Endodermal cell (in vitro differentiated cells): ENCODE data around the gene GEMIN4. TPM values are rescaled to one million over a fixed set of nuclear protein-coding genes. Genes with fewer than 3 reads are reported as not detected.

Experiments
- DNase-seq: peaks from one replicate; pipeline ENCODE4 v3.0.0-alpha.2; 2017
- H3K27ac ChIP-seq: 2 replicates; pipeline ENCODE4 v1.5.1; 2013; ENCODE audit warnings: mild to moderate bottlenecking, low read depth, low read length, moderate library complexity
- H3K27me3 ChIP-seq: 2 replicates; pipeline ENCODE4 v1.6.1; 2013; ENCODE audit warnings: mild to moderate bottlenecking, low read length, moderate library complexity; ENCODE audit not compliant: insufficient read depth, control insufficient read depth, poor library complexity, severe bottlenecking
- H3K36me3 ChIP-seq: 2 replicates; pipeline ENCODE4 v1.7.0; 2013; ENCODE audit warnings: mild to moderate bottlenecking, low read length, moderate library complexity; ENCODE audit not compliant: control insufficient read depth, insufficient read depth
- H3K4me1 ChIP-seq: one replicate; pipeline ENCODE4 v1.7.0; 2013; ENCODE audit warnings: low read length; ENCODE audit not compliant: control insufficient read depth, insufficient read depth
- H3K4me3 ChIP-seq: 2 replicates; pipeline ENCODE4 v1.5.1; 2013; ENCODE audit warnings: mild to moderate bottlenecking, low read length, moderate library complexity
- H3K9ac ChIP-seq: 2 replicates; pipeline ENCODE4 v1.6.1; 2013; ENCODE audit warnings: mild to moderate bottlenecking, low read length, moderate library complexity; ENCODE audit not compliant: poor library complexity, severe bottlenecking; ENCODE audit errors: extremely low read depth
- H3K9me3 ChIP-seq: 2 replicates; pipeline ENCODE4 v1.6.1; 2013; ENCODE audit warnings: mild to moderate bottlenecking, low read length, moderate library complexity; ENCODE audit not compliant: control insufficient read depth
- H3K27ac Mint-ChIP-seq: 2 replicates; pipeline ENCODE4 v1.8.0; 2020; ENCODE audit warnings: mixed read lengths
- H3K27me3 Mint-ChIP-seq: 2 replicates; pipeline ENCODE4 v1.8.0; 2021; ENCODE audit warnings: mild to moderate bottlenecking, mixed read lengths; ENCODE audit not compliant: insufficient read depth
- H3K36me3 Mint-ChIP-seq: 2 replicates; pipeline ENCODE4 v1.8.0; 2020; ENCODE audit warnings: low read depth, mixed read lengths
- H3K4me1 Mint-ChIP-seq: 2 replicates; pipeline ENCODE4 v1.8.0; 2020; ENCODE audit warnings: mixed read lengths
- H3K4me3 Mint-ChIP-seq: 2 replicates; pipeline ENCODE4 v1.8.0; 2020; ENCODE audit warnings: mild to moderate bottlenecking, moderate library complexity, mixed read lengths
- H3K9me3 Mint-ChIP-seq: 2 replicates; pipeline ENCODE4 v1.8.0; 2020; ENCODE audit warnings: mild to moderate bottlenecking, mixed read lengths
- CTCF ChIP-seq: fragments of 200-600 bp; sonication (generic); conservative IDR thresholded peaks from 2 replicates; pipeline ENCODE4 v1.5.0; 2021; ENCODE audit warnings: antibody characterized with exemption, mild to moderate bottlenecking
- WGBS, 2 experiments: methylation state at CpG; one replicate each; pipeline versions ENCODE4 v1.1.5 to v1.1.7; 2013; ENCODE audit warnings: missing lambda C conversion rate in 2 of 2, mixed read lengths in 1 of 2; ENCODE audit not compliant: insufficient coverage in 1 of 2, insufficient read length in 1 of 2; 5-methylcytosine and 5-hydroxymethylcytosine counted together
- total RNA-seq, 2 donors: library from RNA; stranded (reverse); fragmentation: NEBNext Ultra II Directional in 1 of 2; extraction: Animal tissue kit (Norgen Biotek cat#: 25700) in 1 of 2; gene quantifications; 2 replicates in 1 of 2; 3 replicates in 1 of 2; pipeline ENCODE4 v1.2.1, GENCODE V29; 2021

Gene GEMIN4
- total RNA-seq, 2 donors from 2014 or later = 30.3 to 36.2 TPM

DNA sequence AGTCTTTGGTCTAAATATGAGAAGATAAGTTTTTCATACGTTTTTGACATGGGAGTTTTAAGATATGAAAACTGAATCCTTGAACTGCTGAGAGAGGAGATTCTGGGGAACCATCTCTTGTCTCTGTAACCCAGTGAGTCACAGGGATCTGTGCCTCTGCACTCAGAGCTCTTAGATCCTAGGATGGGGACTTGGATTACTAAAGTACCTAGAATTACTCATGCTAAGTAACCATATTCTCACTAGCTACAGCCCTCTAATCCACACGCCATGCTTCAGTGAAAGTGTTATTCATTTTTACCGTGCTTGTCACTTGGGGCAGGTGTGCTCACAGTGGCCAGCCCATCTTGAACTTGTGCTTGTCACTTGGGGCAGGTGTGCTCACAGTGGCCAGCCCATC lies 32.1 kb upstream of the GEMIN4 start:
- Histone ChIP-seq H3K4me3 (peak overlapping the region; percentile 92), H3K9me3 (no peaks in the 10 kb centered on the region), H3K9ac (no peak overlapping the region), H3K27ac (no peak overlapping the region), H3K36me3 (peaks cover 44% of the 10 kb centered on the region), H3K4me1 (peaks cover 2% of the 10 kb centered on the region), H3K27me3 (no peaks in the 10 kb centered on the region)
- Mint-ChIP-seq H3K4me3 (no peak overlapping the region), H3K27me3 (no peaks in the 10 kb centered on the region), H3K4me1 (peaks cover 10% of the 10 kb centered on the region), H3K9me3 (no peaks in the 10 kb centered on the region), H3K27ac (no peak overlapping the region), H3K36me3 (peaks cover 27% of the 10 kb centered on the region)
- no peak for DNase-seq
- TF ChIP-seq CTCF = no peak
- 89 to 92% methylated on average over 3 of the region's 3 CpGs for WGBS, 2 experiments

DNA sequence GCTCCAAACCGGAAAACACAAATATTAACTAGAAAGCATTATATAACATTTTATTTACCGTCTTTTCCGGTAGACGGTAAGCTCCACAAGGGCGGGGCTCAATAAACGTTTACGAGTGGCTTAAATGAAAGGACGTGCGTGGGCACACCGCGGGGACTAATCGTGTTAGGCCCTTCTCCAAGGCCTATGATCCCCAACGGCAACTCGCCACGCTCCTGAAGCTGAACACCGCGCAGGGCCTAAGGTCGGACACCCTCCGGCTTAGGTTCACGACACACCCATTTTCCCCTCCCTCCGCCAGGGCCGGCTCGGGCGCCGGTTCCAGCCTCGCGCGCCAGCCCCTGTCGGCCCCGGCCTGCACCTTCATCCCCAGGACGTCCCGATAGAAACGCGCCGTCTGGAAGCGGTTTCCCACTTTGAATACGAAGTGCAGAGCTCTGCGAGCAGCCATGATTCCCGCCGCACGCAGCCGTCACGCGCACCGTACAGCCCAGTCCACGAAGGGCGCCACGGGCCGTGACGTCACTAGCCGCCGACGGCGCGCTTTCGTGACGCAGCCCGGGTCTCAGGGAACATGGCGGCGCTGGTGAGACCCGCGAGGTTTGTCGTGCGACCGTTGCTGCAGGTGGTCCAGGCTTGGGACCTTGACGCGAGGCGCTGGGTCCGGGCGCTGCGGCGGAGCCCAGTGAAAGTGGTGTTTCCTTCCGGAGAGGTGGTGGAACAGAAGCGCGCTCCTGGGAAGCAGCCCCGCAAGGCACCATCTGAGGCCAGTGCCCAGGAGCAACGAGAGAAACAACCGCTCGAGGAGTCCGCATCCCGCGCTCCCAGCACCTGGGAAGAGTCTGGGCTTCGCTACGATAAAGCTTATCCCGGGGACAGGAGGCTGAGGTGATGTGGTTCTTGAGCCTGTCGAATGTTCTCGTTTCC lies 30.0 kb upstream of the GEMIN4 start, which contains the start of the genes GLOD4 and MRM3:
Gene GLOD4 (minus strand): TSS at position 476 of the 927 bp plus-strand sequence. CDS start 25 bp downstream, at position 451.
Gene MRM3 (plus strand): TSS at position 549 of the 927 bp plus-strand sequence. CDS start 26 bp downstream, at position 575.
- Mint-ChIP-seq H3K4me1 (peaks cover 10% of the 10 kb centered on the region), H3K4me3 (peak within 1 kb of the TSS; percentile 96), H3K9me3 (no peaks in the 10 kb centered on the region), H3K27me3 (no peaks in the 10 kb centered on the region), H3K27ac (peak within 1 kb of the TSS; percentile 99), H3K36me3 (peaks cover 31% of the 10 kb centered on the region)
- peak; percentile 97 for DNase-seq
- Histone ChIP-seq H3K4me3 (peak within 1 kb of the TSS; percentile 92), H3K9me3 (no peaks in the 10 kb centered on the region), H3K27me3 (no peaks in the 10 kb centered on the region), H3K9ac (peak within 1 kb of the TSS; percentile 97), H3K4me1 (peaks cover 2% of the 10 kb centered on the region), H3K36me3 (peaks cover 54% of the 10 kb centered on the region), H3K27ac (peak within 1 kb of the TSS; percentile 46)
- TF ChIP-seq CTCF = peak; percentile 75
- WGBS, 2 experiments = 0% methylated on average over 29 to 87 of the region's 87 CpGs

DNA sequence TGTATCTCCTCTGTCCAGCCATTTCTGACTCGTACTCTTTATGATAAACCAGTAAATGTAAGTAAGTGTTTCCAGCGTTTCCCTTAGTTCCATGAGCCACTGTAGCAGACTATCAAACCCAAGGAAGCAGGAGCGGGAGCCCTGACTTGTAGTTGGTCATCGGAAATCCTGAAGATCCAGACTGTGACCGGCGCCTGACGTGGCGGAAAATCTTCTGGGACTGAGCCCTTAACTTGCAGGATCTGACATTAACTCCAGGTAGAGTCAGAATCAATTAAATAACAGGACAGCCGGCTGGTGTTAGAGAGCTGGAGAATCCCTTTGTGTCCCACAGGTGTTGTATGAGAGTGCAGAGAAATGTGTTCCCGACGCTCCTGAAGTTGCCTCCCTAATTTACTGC lies 26.0 kb upstream of the GEMIN4 start:
- no peak for DNase-seq
- Histone ChIP-seq H3K9ac (no peak overlapping the region), H3K4me1 (no peaks in the 10 kb centered on the region), H3K9me3 (no peaks in the 10 kb centered on the region), H3K27ac (no peak overlapping the region), H3K4me3 (no peak overlapping the region), H3K36me3 (peaks cover 64% of the 10 kb centered on the region), H3K27me3 (no peaks in the 10 kb centered on the region)
- H3K36me3 Mint-ChIP-seq = peaks cover 55% of the 10 kb centered on the region
- 94 to 95% methylated on average over 11 of the region's 11 CpGs for WGBS, 2 experiments
- H3K4me3 Mint-ChIP-seq = no peak overlapping the region
- no peak for TF ChIP-seq CTCF
- H3K27ac Mint-ChIP-seq = no peak overlapping the region
- H3K9me3 Mint-ChIP-seq = no peaks in the 10 kb centered on the region
- peaks cover 9% of the 10 kb centered on the region for H3K4me1 Mint-ChIP-seq
- H3K27me3 Mint-ChIP-seq = no peaks in the 10 kb centered on the region
